OCI-LY1 (cell line): Measurements from ENCODE around the gene HYPK.

Experiments used
- H2AFZ ChIP-seq: fragments of 200-600 bp; sonication (generic), shearing (Covaris generic); 2 replicates; pipeline ENCODE4 v1.6.0; 2014; ENCODE audit warnings: antibody characterized with exemption, mild to moderate bottlenecking, low read length
- H3F3A ChIP-seq: fragments of 200-600 bp; sonication (generic), shearing (Covaris generic); 2 replicates; pipeline ENCODE4 v1.6.0; 2014; ENCODE audit warnings: mild to moderate bottlenecking, antibody characterized with exemption, low read length, moderate library complexity; ENCODE audit not compliant: insufficient read depth
- H3K27ac ChIP-seq: fragments of 200-600 bp; sonication (generic); 2 replicates; pipeline ENCODE4 v1.5.1; 2014; ENCODE audit warnings: low read length, mixed run types, mild to moderate bottlenecking, low read depth; ENCODE audit not compliant: poor library complexity, severe bottlenecking
- H3K27me3 ChIP-seq: fragments of 200-600 bp; sonication (generic); 2 replicates; pipeline ENCODE4 v1.6.0; 2014; ENCODE audit warnings: antibody characterized with exemption, mild to moderate bottlenecking, low read length, moderate library complexity; ENCODE audit not compliant: insufficient read depth
- H3K36me3 ChIP-seq: fragments of 200-600 bp; sonication (generic); 2 replicates; pipeline ENCODE4 v1.6.1; 2014; ENCODE audit warnings: mild to moderate bottlenecking, antibody characterized with exemption, low read length, moderate library complexity, mixed read lengths; ENCODE audit not compliant: insufficient read depth
- H3K4me1 ChIP-seq: fragments of 200-600 bp; sonication (generic); 2 replicates; pipeline ENCODE4 v1.5.1; 2014; ENCODE audit warnings: mild to moderate bottlenecking, low read length, moderate library complexity; ENCODE audit not compliant: insufficient read depth, severe bottlenecking
- H3K4me2 ChIP-seq: fragments of 200-600 bp; sonication (generic), shearing (Covaris generic); 2 replicates; pipeline ENCODE4 v1.6.1; 2014; ENCODE audit warnings: low read length
- H3K4me3 ChIP-seq: fragments of 200-600 bp; sonication (generic); 2 replicates; pipeline ENCODE4 v1.5.1; 2014; ENCODE audit warnings: low read length, low read depth, mild to moderate bottlenecking, mixed read lengths; ENCODE audit not compliant: poor library complexity, severe bottlenecking
- H3K79me2 ChIP-seq: fragments of 200-600 bp; shearing (Covaris generic); 2 replicates; pipeline ENCODE4 v1.6.1; 2016; ENCODE audit warnings: mixed run types, low read length, mixed read lengths; ENCODE audit not compliant: insufficient read depth
- H3K9ac ChIP-seq: fragments of 200-600 bp; sonication (generic), shearing (Covaris generic); 2 replicates; pipeline ENCODE4 v1.6.1; 2014; ENCODE audit warnings: mild to moderate bottlenecking, low read length, mixed read lengths
- H3K9me2 ChIP-seq: fragments of 200-600 bp; sonication (generic), shearing (Covaris generic); 2 replicates; pipeline ENCODE4 v1.6.1; 2014; ENCODE audit warnings: low read depth, mild to moderate bottlenecking, low read length, mixed read lengths
- H3K9me3 ChIP-seq: fragments of 200-600 bp; shearing (Covaris generic); 2 replicates; pipeline ENCODE4 v1.6.1; 2014; ENCODE audit warnings: low read length, mixed read lengths
- H4K20me1 ChIP-seq: fragments of 200-600 bp; sonication (generic), shearing (Covaris generic); 2 replicates; pipeline ENCODE4 v1.6.0; 2016; ENCODE audit warnings: mild to moderate bottlenecking, low read length; ENCODE audit not compliant: insufficient read depth
- CTCF ChIP-seq: fragments of 200-600 bp; sonication (generic), shearing (Covaris generic); IDR thresholded peaks from 2 replicates; pipeline ENCODE4 v1.5.1; 2017; ENCODE audit warnings: mild to moderate bottlenecking, antibody characterized with exemption, low read length, moderate library complexity, mixed read lengths
- EZH2 ChIP-seq: fragments of 200-600 bp; sonication (generic), shearing (Covaris generic); IDR thresholded peaks from 2 replicates; pipeline ENCODE4 v1.8.0; 2017; ENCODE audit warnings: borderline replicate concordance, mixed run types, mild to moderate bottlenecking, antibody characterized with exemption, low read length, moderate library complexity, mixed read lengths

Gene HYPK

DNA sequence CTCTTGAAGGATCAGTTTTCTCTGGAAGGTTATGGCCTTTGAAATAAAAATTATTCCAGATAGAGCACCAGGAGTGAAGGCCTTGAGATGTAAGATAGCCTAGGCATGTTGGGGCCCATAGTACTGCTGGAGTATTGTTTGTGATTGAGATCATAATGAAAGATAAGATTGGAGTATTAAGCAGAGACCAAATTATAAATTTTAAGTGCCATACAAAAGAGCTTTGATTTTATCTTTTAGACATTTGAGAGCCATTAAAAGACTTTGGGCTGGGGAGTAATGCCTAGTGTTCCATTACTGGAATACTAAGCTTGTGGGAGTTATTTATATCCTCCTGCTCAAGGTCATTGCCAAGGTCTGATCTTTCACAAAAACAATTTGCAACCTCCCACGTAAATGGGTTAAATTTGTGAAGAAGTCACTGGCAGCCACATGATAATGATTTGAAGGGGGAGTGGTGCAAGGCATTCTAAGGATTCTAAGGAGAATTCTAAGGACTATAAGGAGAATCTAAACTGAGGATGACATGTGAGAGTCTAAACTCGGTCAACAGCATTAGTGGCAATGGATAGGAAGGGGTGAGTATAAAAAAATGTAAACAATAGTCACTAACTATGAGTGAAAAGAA is 36.5 kb upstream of the HYPK start:
- Histone ChIP-seq H3K4me2 (no peak overlapping the region), H3F3A (peaks cover 16% of the 10 kb centered on the region), H2AFZ (no peak overlapping the region), H3K4me3 (no peak overlapping the region), H3K36me3 (peaks cover 98% of the 10 kb centered on the region), H3K9me2 (no peaks in the 10 kb centered on the region), H3K79me2 (no peaks in the 10 kb centered on the region), H3K27me3 (no peaks in the 10 kb centered on the region), H3K9ac (no peak overlapping the region), H4K20me1 (no peaks in the 10 kb centered on the region), H3K27ac (no peak overlapping the region), H3K4me1 (no peaks in the 10 kb centered on the region), H3K9me3 (no peaks in the 10 kb centered on the region)
- TF ChIP-seq EZH2 = no peak
- TF ChIP-seq CTCF = no peak

- Histone ChIP-seq H3K4me3 (no peak overlapping the region), H3K27ac (peak overlapping the region; percentile 70), H3K4me2 (no peak overlapping the region), H3F3A (peaks cover 55% of the 10 kb centered on the region), H4K20me1 (no peaks in the 10 kb centered on the region), H3K79me2 (no peaks in the 10 kb centered on the region), H3K9me3 (no peaks in the 10 kb centered on the region), H2AFZ (no peak overlapping the region), H3K4me1 (peaks cover 31% of the 10 kb centered on the region), H3K9me2 (no peaks in the 10 kb centered on the region), H3K9ac (no peak overlapping the region), H3K36me3 (peaks cover 100% of the 10 kb centered on the region), H3K27me3 (no peaks in the 10 kb centered on the region)
- TF ChIP-seq CTCF (peak; percentile 93), EZH2 (no peak)
Observed at GRCh38 chr15:43769584-43770228, 30.7 kb upstream of the HYPK start.

DNA sequence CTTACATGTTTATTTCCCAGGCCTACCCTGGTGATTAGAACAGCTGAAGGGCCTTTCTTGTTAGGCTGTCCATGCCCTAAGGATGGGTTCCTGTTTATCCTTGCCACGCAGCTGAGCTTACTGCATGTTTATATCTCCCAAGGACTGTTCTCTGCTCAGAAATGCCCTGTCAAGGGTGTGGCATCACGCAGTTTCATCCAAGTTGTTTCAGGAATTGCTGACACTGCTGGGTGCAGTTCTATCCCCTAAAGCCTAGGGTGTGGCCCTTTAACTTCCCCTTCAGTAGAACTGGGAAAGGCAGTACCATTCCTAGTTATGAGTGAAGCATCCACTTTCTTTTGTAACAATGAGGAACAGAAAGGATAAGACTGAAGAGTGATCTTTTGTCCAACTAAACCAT is 28.6 kb upstream of the HYPK start:
- H3K79me2 ChIP-seq = peaks cover 10% of the 10 kb centered on the region
- TF ChIP-seq CTCF = no peak
- no peak for TF ChIP-seq EZH2
- no peaks in the 10 kb centered on the region for H3K9me2 ChIP-seq
- H2AFZ ChIP-seq = no peak overlapping the region
- no peak overlapping the region for H3K9ac ChIP-seq
- H3F3A ChIP-seq = peaks cover 57% of the 10 kb centered on the region
- no peaks in the 10 kb centered on the region for H3K27me3 ChIP-seq
- no peak overlapping the region for H3K4me3 ChIP-seq
- no peak overlapping the region for H3K4me2 ChIP-seq
- no peaks in the 10 kb centered on the region for H3K9me3 ChIP-seq
- H3K27ac ChIP-seq = peak overlapping the region; percentile 98
- H4K20me1 ChIP-seq = no peaks in the 10 kb centered on the region
- H3K36me3 ChIP-seq = peaks cover 97% of the 10 kb centered on the region
- peaks cover 42% of the 10 kb centered on the region for H3K4me1 ChIP-seq
